HepG2 (cell line): ENCODE data around the gene ZNF865. TPM values are rescaled to one million over a fixed set of nuclear protein-coding genes. Genes with fewer than 3 reads are reported as not detected.

Source experiments
- BORCS8-MEF2B ChIP-seq: sonication (generic); formaldehyde crosslinking; IDR thresholded peaks from 2 replicates; pipeline ENCODE4 v1.8.0; 2022; ENCODE audit warnings: mild to moderate bottlenecking, missing genetic modification reagents
- CHD4 ChIP-seq: fragments of 200-600 bp; sonication (generic); IDR thresholded peaks from 2 replicates; pipeline ENCODE4 v1.7.0; 2017; ENCODE audit warnings: mild to moderate bottlenecking, low read length, borderline replicate concordance
- CSRNP1 ChIP-seq: sonication (generic); formaldehyde crosslinking; IDR thresholded peaks from 2 replicates; pipeline ENCODE4 v1.8.1; 2023; ENCODE audit warnings: mild to moderate bottlenecking, missing genetic modification reagents
- HOMEZ ChIP-seq: IDR thresholded peaks from 2 replicates; pipeline ENCODE4 v1.6.1; 2016; ENCODE audit warnings: low read depth
- NBN ChIP-seq: fragments of 450-650 bp; conservative IDR thresholded peaks from 2 replicates; pipeline ENCODE4 v1.6.1; 2017
- RAD21 ChIP-seq: fragments of 450-650 bp; formaldehyde crosslinking; IDR thresholded peaks from 2 replicates; pipeline ENCODE4 v1.5.0; 2020; ENCODE audit warnings: mild to moderate bottlenecking
- RXRB ChIP-seq: IDR thresholded peaks from 2 replicates; pipeline ENCODE4 v1.6.1; 2016; ENCODE audit warnings: borderline replicate concordance, missing genetic modification reagents, missing compliant biosample characterization
- SP5 ChIP-seq: IDR thresholded peaks from 2 replicates; pipeline ENCODE4 v1.6.1; 2016; ENCODE audit warnings: low read depth, borderline replicate concordance
- ZBTB7A ChIP-seq: sonication (generic); formaldehyde crosslinking; IDR thresholded peaks from 2 replicates; pipeline ENCODE4 v1.8.0; 2022; ENCODE audit warnings: mild to moderate bottlenecking, missing genetic modification reagents
- ZNF275 ChIP-seq: sonication (generic); formaldehyde crosslinking; IDR thresholded peaks from 2 replicates; pipeline ENCODE4 v1.8.0; 2022; ENCODE audit warnings: missing genetic modification reagents, mild to moderate bottlenecking, inconsistent platforms, borderline replicate concordance
- ZNF30 ChIP-seq: sonication (generic); formaldehyde crosslinking; IDR thresholded peaks from 2 replicates; pipeline ENCODE4 v1.5.0; 2020; ENCODE audit warnings: mild to moderate bottlenecking, missing genetic modification reagents
- ZNF333 ChIP-seq: sonication (generic); formaldehyde crosslinking; IDR thresholded peaks from 2 replicates; pipeline ENCODE4 v1.4.0; 2020; ENCODE audit warnings: mild to moderate bottlenecking, missing genetic modification reagents, borderline replicate concordance
- ZNF33B ChIP-seq: sonication (generic); formaldehyde crosslinking; IDR thresholded peaks from 2 replicates; pipeline ENCODE4 v1.5.1; 2020; ENCODE audit warnings: mild to moderate bottlenecking, missing genetic modification reagents
- ZNF879 ChIP-seq: sonication (generic); formaldehyde crosslinking; IDR thresholded peaks from 2 replicates; pipeline ENCODE4 v1.8.1; 2023; ENCODE audit warnings: missing genetic modification reagents
- polyA plus RNA-seq, 8 experiments: library from polyadenylated mRNA; depleted of rRNA in 3 of 8; stranded (reverse) in 7 of 8; unstranded in 1 of 8; fragments of >200 nt; fragmentation: Illumina TruSeq in 4 of 8; extraction: Trizol in 4 of 8; gene quantifications; 2 replicates each; pipeline versions ENCODE4 v1.2.1 to v1.2.3, GENCODE V29; 2011 to 2016; ENCODE audit warnings: low read depth in 4 of 8, missing spikeins in 1 of 8, mixed read lengths in 1 of 8; ENCODE audit not compliant: insufficient read depth in 1 of 8
- total RNA-seq, 5 experiments: library from RNA; depleted of rRNA; stranded (reverse); fragments of >200 nt; fragmentation: Illumina TruSeq; extraction: Trizol; gene quantifications; 2 replicates each; pipeline ENCODE4 v1.2.3, GENCODE V29; 2016; ENCODE audit warnings: low read depth in 1 of 5
- TF ChIP-seq, protein P1 (sequence below): sonication (generic); formaldehyde crosslinking; IDR thresholded peaks from 2 replicates; pipeline ENCODE4 v1.4.0; 2020; ENCODE audit warnings: mild to moderate bottlenecking, missing genetic modification reagents, borderline replicate concordance

ZNF865 gene
- total and polyA plus RNA-seq, 2 of the 13 experiments (the other 11 are each of a cell fraction or from before 2014, with no cell fraction given), result 0.93 to 1.0 TPM

- TF ChIP-seq, protein P1, sequence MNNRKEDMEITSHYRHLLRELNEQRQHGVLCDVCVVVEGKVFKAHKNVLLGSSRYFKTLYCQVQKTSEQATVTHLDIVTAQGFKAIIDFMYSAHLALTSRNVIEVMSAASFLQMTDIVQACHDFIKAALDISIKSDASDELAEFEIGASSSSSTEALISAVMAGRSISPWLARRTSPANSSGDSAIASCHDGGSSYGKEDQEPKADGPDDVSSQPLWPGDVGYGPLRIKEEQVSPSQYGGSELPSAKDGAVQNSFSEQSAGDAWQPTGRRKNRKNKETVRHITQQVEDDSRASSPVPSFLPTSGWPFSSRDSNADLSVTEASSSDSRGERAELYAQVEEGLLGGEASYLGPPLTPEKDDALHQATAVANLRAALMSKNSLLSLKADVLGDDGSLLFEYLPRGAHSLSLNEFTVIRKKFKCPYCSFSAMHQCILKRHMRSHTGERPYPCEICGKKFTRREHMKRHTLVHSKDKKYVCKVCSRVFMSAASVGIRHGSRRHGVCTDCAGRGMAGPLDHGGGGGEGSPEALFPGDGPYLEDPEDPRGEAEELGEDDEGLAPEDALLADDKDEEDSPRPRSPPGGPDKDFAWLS (CRISPR knock-in tag), result no peak
- TF ChIP-seq RXRB (CRISPR knock-in tag) (no peak), ZNF879 (no peak), HOMEZ (CRISPR knock-in tag) (no peak), RAD21 (no peak), ZNF33B (CRISPR knock-in tag) (no peak), BORCS8-MEF2B (CRISPR knock-in tag) (no peak), ZNF333 (CRISPR knock-in tag) (no peak), ZBTB7A (CRISPR knock-in tag) (0 out of 2 replicates have a peak, but pooled peaks have one; percentile 28), CSRNP1 (CRISPR knock-in tag) (no peak), ZNF30 (CRISPR knock-in tag) (no peak), ZNF275 (CRISPR knock-in tag) (no peak), SP5 (CRISPR knock-in tag) (peak; percentile 39; the same call in 1 of the 2 replicates), CHD4 (no peak), NBN (no peak)
Measured at GRCh38 chr19:55586976-55587668, 18.3 kb upstream of the ZNF865 start (continued).
